Activated T-helper 1 cell treated with anti-CD3 and anti-CD28 coated beads, Interleukin-2, amount 50 U/mL, for 16 hours (primary cell): Measurements from ENCODE around the gene ANKRD33B.
"Not testable (repeated sequence)": the region's sequence is repeated elsewhere in the genome, so short reads cannot be mapped to it uniquely, and the experiment has no call there.

Experiments
- DNase-seq, 2 donors: peaks; one replicate each; pipeline ENCODE4 v3.0.0-alpha.2; 2020; ENCODE audit warnings: low read depth in 1 of 2, low spot score in 1 of 2

The ANKRD33B gene

DNA sequence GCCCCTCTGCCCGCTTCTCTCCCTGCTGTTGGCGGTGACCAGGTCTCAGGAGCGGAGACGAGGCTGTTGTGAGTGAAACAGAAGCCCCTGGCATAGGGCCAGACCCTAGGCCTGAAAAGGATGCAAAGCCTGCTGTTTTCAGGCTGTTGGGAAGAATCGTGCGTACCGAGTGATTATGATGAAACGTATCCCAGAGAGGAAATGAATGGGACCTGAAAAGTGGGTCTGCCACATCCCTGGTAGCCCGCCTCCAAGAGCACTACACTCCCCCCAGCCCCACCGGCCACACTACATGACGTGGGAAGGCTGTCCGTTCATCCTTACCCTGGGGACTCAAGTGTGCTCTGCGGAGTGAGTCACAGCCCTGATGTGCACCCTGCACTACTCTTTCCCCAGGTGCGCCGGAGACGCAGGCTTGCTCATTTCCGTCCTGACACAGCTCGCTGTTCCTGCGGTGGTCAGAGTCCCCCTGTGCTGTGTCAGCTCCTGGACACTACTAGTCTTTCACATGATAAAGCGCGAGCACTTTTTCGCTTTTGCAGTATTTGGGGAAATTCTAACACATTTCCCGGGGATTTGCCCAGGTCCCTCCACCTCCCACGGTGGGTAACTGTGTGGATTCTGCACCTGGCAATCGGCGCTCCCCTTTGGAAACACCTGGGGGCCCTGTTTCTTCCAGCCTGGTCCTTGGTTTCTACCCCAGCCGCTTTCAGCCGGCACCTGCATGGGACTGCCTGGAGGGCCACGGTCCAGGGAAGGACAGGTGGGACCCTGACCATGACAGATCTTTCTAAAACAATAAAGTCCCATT is 91.5 kb downstream of the ANKRD33B start:
- no peak for DNase-seq

DNA sequence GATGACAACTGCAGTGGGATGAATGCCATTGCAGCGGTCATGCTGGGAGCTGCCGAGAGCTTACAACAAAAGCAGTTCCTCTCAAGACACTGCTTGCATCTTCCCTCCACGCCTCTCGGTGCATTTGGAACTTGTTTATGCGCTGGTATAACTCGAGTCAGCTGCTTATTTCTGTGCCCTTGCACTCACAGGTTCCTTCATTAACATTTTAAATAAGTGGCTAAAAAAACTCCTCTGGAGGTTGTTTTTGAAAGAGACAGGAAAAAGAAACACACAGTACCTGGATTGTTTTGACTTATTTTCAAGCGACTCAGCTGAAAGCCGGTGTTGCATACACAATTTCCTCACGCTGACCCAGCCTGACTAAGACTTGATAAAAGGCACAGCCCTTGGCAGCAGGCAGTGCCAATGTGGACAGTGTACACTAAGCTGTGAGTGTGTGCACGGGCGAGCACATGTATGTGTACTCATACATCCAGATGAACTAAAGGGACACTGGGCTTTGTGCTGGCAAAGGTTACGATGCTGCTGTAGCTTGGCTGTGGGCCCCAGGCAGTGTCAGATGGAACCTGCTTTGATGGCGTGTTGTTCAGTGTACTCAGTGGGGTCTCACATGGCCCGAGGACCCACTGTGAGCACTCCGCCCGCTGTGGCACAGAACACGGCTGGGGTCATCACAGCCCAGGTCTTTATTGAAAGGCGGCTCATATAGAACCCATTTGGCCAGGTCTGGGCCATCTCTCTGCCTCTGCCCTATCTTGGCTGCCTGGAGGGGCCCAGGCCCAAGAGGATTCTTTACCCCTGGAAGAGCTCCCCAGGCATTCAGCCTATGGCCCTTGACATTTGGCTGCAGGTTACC is 92.3 kb downstream of the ANKRD33B start:
- no peak for DNase-seq

DNA sequence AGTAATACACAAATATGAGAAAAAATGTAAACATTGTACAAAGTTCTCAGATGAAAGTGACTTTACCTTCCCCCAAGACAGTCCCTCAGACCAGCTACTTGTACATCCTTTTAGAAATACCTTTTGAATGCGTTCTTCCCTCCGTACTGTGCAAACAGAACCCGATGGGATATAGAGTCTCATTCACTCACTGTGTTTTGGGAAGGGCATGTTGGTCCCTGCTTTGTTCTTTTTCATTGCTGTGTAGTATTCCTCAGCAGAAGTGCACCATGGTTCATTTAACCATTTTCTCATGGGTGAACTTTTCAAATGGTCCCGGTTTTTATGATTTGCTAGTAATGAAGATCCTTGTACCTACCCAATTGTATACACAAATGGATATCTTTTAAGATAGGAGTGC is 94.4 kb downstream of the ANKRD33B start:
- no peak for DNase-seq

DNA sequence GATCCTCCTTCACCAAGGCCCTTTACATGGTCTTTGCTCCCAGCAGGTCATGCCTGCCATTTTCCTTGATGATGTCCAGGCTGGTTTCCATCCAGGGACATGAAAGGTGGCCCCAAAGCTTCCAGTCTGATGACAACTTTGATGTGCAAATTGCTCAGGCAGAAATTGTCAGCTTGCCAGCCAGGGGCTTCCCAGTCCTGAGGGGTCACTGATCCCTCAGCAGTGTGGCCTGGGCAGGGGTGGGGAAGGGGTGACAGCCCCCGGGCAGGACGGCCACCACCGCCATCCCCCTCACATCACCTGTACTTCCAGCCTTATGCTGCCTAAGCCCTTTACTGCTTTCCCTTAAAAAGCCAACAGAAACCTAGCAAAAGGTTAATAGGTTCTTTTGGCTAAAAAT is 96.3 kb downstream of the ANKRD33B start:
- DNase-seq: no peak

DNA sequence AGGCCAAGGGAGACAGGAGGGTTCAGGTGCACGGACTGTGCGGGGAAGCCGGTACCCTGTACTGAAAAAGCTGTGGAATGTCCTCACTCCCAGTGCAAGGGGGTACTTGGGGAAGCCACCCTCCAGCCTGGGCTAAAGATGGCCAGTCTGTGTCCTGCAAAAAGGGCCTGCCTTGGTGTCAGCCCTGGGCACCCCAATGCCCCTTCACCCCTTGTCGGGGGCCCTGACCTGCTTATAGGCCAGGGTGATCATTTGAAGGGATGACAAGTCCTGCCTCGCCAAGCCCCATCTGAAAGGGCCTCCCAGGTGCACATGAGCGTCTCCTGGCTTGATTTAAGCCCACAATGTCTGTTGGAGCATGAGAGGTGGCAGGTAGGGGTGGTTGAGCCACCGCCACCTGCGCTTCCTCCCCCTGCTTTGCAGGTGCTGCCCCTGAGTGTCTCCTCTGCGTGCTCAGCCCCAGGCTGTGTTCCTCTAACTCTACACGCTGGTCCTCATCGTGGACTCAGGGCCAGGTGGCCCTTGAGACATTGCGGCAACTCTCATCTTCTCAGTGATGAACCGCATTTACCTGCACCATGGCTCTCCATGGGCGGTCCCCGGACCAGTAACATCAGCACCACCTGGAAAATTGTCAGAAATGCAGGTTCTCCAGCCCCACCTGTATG is 97.0 kb downstream of the ANKRD33B start:
- no peak for DNase-seq

DNA sequence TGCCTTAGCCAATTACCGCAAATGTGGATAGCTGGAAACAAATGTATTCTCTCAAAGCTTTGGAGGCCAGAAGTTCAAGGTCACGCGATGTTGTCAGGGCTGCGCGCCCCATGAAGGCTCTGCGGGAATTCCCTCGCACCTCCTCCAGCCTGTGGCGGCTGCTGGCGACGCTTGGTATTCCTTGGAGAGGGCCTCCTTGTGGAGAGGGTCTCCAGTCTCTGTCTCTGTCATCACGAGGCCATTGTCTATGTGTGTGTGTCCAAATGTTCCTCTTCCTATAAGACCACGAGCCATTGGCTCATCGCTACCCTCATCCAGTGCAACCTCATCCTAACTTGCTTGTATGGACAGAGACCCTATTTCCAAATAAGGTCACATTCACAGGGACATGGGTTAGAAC is 97.5 kb downstream of the ANKRD33B start:
- DNase-seq: no peak

DNA sequence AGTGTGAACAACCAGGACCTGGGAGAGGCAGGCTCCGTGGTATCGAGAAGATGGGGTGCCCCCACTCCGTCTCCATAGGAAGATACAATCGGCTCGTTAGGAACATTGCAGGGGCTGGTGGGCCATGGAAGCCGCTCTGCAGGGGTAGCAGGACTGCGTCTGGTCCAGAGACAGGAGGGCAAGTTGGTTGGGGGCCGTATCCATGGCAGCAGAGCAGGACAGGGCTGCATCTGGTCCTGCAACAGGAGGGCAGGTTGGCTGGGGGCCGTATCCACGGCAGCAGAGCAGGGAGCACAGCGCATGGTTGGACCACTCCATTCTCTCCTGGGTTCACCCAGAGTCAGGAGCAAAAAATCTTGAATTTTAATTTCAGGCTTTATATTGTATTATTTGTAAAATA is 98.2 kb downstream of the ANKRD33B start:
- DNase-seq: no peak

DNA sequence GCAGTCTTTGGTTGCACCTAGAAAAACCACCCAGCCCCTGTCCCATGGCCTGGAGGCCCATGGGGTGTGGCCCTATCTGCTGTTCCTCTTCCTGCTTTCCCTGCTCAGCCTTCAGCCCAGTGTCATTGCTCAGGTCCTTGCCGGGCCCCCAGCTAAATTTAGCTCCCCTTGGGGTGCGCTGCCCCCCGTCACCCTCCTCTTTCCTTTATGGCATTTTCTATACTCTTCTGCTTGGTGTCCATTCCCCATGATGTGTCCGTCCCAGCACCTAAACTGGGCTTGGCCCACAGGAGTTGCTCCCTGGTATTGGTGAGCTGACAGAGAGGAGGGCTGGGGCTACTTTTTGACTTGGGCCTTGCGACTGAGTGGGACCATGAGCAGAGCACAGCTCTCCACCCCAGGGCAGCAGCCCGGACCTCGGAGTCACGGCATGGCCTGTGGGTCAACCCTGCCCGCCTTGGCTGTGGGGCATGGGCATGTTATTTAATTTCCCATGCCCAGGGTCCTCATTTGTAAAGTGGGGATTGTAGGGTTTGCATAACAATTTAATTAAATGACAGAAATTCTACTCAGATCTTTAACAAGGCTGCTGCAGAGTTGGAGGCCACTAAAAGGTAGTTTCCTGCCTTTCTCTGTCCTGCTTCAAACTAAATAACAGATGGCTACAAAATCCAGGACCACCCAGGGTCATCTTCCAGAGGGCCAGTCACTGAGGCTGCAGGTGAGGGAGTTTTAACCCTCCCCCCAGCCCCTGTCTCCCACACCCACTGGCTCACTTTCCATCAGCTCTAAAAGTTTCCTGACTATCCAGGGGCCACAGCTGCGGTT is 99.0 kb downstream of the ANKRD33B start:
- no peak for DNase-seq

DNA sequence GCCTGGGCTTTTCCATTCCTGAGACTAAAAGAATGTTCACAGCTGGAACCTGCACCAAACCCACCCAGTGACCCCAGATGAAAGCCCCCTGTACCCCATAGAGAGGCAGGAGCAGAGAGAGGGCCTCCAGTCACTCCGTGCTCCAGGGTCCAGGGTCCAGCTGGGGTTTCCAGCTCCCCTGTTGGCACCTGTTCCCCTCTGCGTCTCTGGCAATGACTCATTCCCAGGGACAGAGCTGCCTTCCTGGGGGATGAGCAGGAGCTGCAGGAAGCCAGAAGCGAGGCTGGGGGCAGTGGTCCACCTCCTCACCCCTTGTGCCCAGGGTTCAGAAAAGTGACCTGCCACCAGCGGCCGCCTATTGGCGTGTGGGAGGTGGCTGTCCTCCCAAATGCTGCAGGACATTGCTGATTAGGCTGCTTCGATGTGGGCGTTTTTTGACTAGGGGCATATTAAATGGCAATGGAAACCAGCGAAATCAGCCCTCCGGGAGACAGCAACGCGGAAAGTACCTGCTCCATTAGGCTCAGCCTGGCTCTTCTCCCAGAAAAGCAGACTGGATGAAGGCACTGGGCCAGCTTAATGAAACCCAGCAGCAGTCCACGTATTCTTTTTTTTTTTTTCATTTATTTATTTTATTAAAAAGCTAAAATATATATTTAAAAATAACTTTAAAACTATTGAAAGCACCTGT is 99.8 kb downstream of the ANKRD33B start:
- DNase-seq: no peak

DNA sequence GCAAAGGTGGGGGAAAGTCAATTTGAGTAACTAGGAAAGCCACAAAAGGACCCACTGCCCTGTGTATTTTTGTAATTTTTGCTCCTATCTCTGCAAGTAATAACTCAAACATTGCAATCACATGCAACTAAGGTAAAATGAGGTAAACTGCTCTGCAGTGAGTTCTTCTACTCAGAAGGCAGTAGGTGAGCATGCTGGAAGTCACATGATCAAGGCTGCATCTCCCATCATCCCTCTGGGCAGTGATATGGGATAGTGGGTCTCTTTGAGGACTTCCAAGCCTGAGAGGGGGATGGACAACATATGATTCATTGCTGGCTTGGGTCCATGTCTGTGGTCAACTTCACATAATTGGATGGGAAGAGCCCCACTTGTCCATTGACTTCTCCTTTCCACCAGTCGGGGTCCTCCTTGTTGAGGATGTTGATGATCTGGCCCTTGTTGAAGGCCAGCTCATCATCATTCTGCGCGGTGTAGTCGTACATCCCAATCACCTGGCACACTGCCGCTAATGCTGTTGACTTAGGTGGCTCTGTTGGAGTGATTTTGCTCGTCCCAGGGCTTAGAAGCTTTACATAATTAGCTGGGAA is 100.4 kb downstream of the ANKRD33B start:
- DNase-seq: not testable (repeated sequence)

DNA sequence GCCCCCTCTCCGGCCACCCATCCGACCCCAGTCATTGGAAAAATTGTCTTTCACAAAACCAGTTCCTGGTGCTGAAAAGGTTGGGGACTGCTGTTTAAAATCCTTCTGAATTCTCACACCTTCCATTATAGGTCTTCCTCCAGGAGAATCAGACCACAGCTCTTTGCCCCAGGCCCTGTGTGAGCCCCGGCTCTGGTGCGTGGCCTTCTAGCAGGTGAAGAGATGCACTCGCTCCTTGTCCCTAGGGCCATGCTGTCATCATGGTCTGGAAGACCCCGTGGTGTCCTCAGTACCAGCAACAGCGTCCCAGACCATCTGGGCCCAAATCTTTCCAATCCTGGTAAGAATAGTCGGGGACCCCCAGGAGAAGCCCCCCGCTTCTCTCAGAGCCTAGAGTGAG is 101.9 kb downstream of the ANKRD33B start:
- no peak for DNase-seq

DNA sequence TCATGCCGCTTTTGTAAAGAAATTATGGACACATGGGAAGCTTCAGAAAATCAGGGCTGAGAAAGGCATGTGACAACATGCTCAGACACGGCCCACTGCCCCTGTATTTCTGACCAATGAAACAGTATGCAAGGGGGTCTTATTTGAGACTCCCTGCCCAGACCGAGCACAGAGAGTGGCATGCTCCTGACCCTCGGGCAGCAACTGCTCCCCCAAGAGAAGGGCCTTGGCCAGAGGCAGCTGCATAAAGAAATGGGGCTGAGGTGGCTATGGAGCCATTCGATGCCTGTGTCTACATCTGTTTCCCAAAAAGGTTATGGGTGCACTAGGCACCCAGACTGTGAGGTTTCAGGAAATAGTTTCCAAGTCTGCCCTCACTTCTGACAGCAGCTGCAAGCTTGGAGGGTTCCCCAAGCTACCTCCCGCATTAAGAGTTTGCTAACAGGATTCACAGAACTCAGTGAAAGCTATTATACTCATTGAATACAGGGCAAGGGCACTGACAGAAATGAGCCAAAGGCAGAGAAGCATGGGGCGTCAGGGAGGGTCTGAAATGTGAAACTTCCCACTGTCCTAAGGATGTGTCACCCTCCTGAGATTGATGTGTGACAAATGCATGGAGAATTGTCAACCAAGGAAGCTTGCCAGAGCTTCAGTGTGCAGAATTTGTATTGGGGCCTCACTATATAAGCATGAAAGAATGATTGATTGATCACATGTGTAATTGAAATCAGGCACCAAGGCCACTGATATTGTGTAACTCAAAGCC is 102.8 kb downstream of the ANKRD33B start:
- no peak for DNase-seq

DNA sequence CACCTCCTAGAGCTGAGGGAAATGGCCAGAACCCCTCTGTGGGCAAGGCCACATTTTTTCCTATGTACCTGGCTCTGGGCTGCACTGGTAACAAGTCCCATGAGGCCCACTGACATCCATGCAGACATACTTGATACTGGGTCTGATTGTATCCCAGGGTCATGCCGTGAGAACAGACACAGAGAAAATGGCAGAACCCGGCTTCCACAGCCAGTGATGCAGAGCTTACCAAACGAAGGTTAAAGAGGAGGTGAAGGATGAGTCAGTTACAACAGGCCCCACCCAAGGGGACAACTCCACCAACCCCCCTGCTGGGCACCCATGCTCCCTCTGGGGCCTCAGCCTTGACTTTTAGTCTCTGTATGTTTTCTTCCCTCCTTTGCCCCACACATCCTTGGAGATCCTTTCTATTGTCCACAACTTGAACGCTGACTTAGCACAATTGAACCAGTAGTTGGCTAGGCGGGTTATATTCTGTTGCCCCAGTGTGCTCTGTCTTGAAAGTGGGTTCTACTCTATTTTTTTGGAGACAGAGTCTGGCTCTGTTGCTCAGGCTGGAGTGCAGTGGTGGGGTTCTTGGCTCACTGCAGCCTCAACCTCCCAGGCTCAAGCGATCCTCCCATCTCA is 103.7 kb downstream of the ANKRD33B start:
- no peak for DNase-seq

DNA sequence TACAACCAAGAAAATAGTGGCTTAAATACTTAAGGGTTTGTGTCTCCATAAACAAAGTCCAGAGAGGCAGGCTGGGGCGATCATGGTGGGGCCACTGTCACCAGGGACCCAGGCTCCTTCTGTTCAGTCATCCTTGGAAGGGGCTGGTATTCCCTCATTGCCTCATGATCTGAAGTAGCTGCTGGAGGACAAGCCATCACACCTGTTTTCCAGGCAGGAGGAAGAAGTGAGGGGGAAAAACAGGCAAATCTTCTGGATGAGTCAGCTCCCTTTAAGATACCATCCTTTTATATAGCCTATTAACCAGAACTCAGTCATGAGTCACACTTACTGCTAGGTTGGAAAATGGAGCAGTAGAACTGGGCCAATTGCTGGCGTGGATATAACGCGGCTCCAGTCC is 104.8 kb downstream of the ANKRD33B start:
- no peak for DNase-seq

DNA sequence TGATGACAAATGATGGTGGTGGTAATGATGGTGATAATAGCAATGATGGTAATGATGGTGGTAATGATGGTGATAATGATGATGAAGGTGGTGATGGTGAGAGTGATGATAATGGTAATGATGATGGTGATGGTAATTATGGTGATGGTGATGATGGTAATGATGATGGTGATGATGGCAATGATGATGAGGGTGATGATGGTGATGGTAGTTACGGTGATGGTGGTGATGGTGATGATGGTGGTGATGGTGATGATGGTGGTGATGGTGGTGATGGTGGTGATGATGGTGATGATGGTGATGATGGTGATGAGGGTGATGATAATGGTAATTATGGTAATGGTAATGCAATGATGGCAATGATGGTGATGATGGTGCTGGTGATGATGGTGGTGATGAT is 106.1 kb downstream of the ANKRD33B start:
- DNase-seq: no peak

DNA sequence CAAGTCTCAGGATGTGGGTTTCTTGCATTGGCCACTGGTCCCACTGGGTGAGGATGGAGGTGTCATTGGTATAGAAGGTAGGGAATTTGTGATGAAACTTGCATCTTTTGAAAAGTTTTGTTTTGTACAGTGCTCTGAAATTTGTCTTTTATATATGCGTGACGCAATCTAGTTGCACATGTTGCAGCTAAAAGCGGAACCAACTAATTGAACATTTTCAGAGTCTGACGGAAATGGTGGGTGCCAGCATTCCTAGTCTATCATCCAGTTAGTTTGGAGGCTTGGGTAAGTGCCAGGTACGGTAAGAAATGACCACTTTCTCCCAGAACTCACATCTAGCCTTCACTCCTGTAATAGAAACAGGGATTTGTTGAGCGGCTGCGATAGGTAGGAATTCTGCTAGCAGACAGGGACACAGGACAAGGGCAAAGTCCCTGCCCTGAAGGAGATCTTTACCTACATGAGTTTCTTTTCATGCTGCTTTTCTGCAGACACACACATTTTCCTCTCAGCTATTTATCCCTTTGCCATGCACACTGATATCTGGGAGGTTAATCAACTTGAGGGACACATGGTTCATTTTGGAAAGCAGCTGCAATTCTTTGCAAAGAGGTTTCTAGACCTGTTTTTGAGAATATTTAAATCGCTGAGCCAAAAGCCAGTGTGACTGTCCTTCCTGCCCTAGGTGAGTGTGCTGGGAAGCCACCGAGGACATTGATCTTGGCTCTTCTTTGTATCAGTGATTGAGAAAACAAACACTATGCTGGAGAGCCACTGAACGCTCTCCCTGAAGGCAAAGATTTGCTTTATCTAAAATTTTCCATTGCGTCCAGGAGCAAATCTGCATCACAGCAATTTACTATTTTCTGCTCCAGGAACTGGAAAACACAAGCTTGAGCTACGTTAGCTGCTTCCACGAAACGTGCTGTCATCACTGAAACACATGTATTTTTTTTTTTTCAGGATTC is 107.5 kb downstream of the ANKRD33B start:
- no peak for DNase-seq

DNA sequence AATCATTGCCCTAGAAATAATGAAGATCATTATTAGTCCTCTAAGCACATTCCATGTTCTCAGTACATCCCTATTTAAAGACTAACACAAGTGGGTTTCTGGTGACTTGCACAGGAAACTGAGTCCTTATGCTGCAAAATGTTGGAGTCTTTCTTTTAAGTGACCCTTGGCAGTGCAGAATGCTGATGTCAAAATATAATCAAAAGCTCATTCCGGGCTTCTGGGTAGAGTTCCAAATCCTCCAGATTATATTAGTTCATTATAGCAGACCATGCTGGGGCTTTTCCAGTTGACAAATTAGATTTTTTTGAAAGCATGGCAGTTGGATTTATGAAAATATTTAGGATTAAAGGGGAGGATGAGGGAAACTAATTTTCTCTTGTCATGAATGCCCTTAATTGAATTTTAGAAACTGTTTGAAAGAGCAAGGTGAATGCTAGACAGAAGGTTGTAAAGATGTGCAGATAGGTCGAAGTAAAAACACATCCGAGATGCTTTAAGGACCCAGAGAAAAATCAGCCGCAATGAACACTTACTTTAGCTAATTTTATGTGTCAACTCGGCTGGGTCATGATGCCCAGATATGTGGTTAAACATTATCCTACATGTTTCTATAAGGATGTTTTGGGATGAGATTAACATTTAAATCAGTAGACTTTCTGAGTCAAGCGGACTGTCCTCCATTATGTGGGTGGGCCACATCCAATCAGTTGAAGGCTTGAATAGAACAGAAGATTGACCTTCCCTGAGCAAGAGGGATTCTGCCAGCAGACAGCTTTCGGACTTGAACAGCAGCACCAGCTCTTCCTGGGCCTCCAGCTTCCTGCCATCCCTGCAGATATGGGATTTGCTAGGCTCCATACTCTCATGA is 108.5 kb downstream of the ANKRD33B start:
- DNase-seq: no peak
